NT2/D1 (cell line): ENCODE results near the gene EMID1.

Experiments used
- SUZ12 ChIP-seq: IDR thresholded peaks from 2 replicates; pipeline ENCODE4 v1.6.1; 2011; ENCODE audit not compliant: insufficient read length, insufficient read depth; ENCODE audit errors: extremely low read depth
- YY1 ChIP-seq: IDR thresholded peaks from 2 replicates; pipeline ENCODE4 v1.6.1; 2011; ENCODE audit not compliant: insufficient read length, insufficient read depth
- ZNF274 ChIP-seq: IDR thresholded peaks from 2 replicates; pipeline ENCODE4 v1.6.1; 2011; ENCODE audit warnings: mild to moderate bottlenecking, low read depth, low read length

GRCh38 chr22:29205252-29205593 is 473 bp upstream of the EMID1 start:
- no peak for TF ChIP-seq YY1
- TF ChIP-seq SUZ12 = no peak
- TF ChIP-seq ZNF274 = no peak
